H1 (cell line): ENCODE measurements around the gene TYW1B. TPM values are rescaled to one million over a fixed set of nuclear protein-coding genes. Genes with fewer than 3 reads are reported as not detected.

ENCODE experiments used
- BACH1 ChIP-seq: IDR thresholded peaks from 2 replicates; pipeline ENCODE4 v1.6.1; 2012; ENCODE audit warnings: low read length, improper control_type of control experiment
- CHD7 ChIP-seq: fragments of 300-600 bp; sonication (generic); IDR thresholded peaks from 2 replicates; pipeline ENCODE4 v1.7.1; 2012; ENCODE audit warnings: low read length, moderate library complexity, mild to moderate bottlenecking, inconsistent platforms; ENCODE audit not compliant: insufficient replicate concordance
- EZH2 ChIP-seq: fragments of 200-600 bp; sonication (generic); IDR thresholded peaks from 2 replicates; pipeline ENCODE4 v1.7.1; 2012; ENCODE audit warnings: low read depth, mild to moderate bottlenecking, moderate library complexity, low read length, inconsistent platforms; ENCODE audit not compliant: severe bottlenecking
- GTF2F1 ChIP-seq: IDR thresholded peaks from 2 replicates; pipeline ENCODE4 v1.6.1; 2012; ENCODE audit warnings: low read depth, low read length, improper control_type of control experiment, borderline replicate concordance
- KDM4A ChIP-seq: IDR thresholded peaks from one replicate; pipeline ENCODE4 v1.7.1; 2012; ENCODE audit warnings: low read depth, mild to moderate bottlenecking, moderate library complexity, low read length, inconsistent platforms; ENCODE audit not compliant: severe bottlenecking
- MAFK ChIP-seq: IDR thresholded peaks from 2 replicates; pipeline ENCODE4 v1.6.1; 2012; ENCODE audit warnings: low read depth, mild to moderate bottlenecking, improper control_type of control experiment, low read length
- POLR2A ChIP-seq, 2 experiments: IDR thresholded peaks; 1 replicate in 1 of 2; 2 replicates in 1 of 2; pipeline ENCODE4 v1.6.1; 2011; ENCODE audit warnings: low read depth in 2 of 2, low read length in 2 of 2, mild to moderate bottlenecking in 2 of 2; ENCODE audit errors: control extremely low read depth in 1 of 2
- POU5F1 ChIP-seq: IDR thresholded peaks from 2 replicates; pipeline ENCODE4 v1.6.1; 2011; ENCODE audit warnings: low read depth, mild to moderate bottlenecking, low read length, moderate library complexity
- SRF ChIP-seq: IDR thresholded peaks from 2 replicates; pipeline ENCODE4 v1.6.1; 2011; ENCODE audit warnings: mild to moderate bottlenecking, low read depth, low read length, moderate library complexity
- SUZ12 ChIP-seq: fragments of 200-600 bp; sonication (generic); IDR thresholded peaks from 2 replicates; pipeline ENCODE4 v1.6.1; 2012; ENCODE audit warnings: mild to moderate bottlenecking, inconsistent platforms, low read length, moderate library complexity, mixed read lengths
- TEAD4 ChIP-seq: IDR thresholded peaks from 2 replicates; pipeline ENCODE4 v1.6.1; 2012; ENCODE audit warnings: low read depth, low read length, inconsistent platforms, mixed read lengths
- polyA plus RNA-seq, 7 experiments: library from polyadenylated mRNA; depleted of rRNA in 3 of 7; stranded (reverse) in 5 of 7; unstranded in 2 of 7; fragments of >200 nt in 5 of 7; fragments of 200-250 nt in 2 of 7; gene quantifications; 1 replicate in 5 of 7; 2 replicates in 1 of 7; 4 replicates in 1 of 7; pipeline versions ENCODE4 v1.2.1 to v1.2.3, GENCODE V29; 2011 to 2013; ENCODE audit warnings: missing spikeins in 2 of 7, mixed read lengths in 2 of 7
- total RNA-seq: library from RNA; stranded (reverse); fragmentation: NEBNext Ultra II Directional; extraction: Animal tissue kit (Norgen Biotek cat#: 25700); gene quantifications from 2 replicates; pipeline ENCODE4 v1.2.1, GENCODE V29; 2021

TYW1B gene
- total and polyA plus RNA-seq, 2 of the 8 experiments (the other 6 are each of a cell fraction or from before 2014, with no cell fraction given): 6.8 to 12.6 TPM

GRCh38 chr7:72785166-72785955, 42.6 kb downstream of the TYW1B start (continued):
- TF ChIP-seq CHD7 (no peak), GTF2F1 (no peak), MAFK (no peak), SRF (no peak), BACH1 (no peak), EZH2 (no peak), KDM4A (no peak), SUZ12 (no peak), TEAD4 (no peak), POLR2A (IDR thresholded peaks at IDR 0.05; ENCODE audit: control extremely low read depth in 1 of 2, low read depth in 2 of 2, low read length in 2 of 2) (no peak), POU5F1 (no peak)
